ENCODE results near the gene CCSER1.
"Not testable (repeated sequence)": the region's sequence is repeated elsewhere in the genome, so short reads cannot be mapped to it uniquely, and the experiment has no call there.

CCSER1 gene

GRCh38 chr4:91170768-91171167, 1043.6 kb downstream of the CCSER1 start:
- no peak for DNase-seq (ENCODE audit: low read depth)

GRCh38 chr4:91171217-91171616, 1044.0 kb downstream of the CCSER1 start:
- no peak for DNase-seq (ENCODE audit: low read depth)

DNA sequence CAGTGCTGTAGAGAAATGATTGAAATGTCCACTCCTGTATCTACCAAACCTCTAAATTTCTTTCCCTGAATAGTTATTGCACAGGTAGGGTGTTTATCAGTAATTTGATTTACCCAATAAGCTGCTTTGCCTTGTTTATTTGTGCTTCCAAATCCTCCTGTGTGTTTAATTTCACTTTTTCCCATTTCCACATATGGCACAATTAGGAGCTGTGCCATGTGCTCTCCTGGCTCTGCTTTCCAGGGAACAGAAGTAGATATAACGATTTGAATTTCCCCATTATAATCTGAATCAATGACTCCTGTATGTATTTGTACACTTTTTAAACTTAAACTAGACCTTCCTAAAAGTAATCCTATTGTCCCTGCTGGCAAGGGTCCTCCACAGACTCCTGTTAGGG, 1057.9 kb downstream of the CCSER1 start:
- not testable (repeated sequence) for DNase-seq (ENCODE audit: low read depth)

GRCh38 chr4:91198951-91199350, 1071.8 kb downstream of the CCSER1 start:
- peak; percentile 1 for DNase-seq (ENCODE audit: low read depth)

- DNase-seq (ENCODE audit: low read depth), result no peak
Observed at GRCh38 chr4:91207535-91207934, 1080.3 kb downstream of the CCSER1 start.

DNA sequence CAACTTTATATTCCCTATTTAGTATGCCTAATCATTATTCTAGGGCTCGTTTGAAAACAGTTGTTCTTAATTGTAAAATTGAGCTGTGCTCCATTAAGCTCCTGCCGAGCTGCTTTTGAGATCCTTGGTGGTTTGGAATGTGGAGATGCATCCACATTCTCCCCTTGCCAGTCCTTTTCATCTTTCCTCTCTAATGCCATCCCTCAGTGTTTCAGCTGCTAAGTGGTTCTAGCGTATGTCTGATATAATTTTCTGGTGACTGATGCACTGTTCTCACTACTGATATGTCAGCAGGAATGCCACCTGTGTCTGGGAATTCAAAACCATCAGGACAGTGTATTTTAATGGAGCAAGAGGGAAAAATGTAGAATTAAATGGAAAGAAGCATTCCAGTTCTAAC, 1085.0 kb downstream of the CCSER1 start:
- DNase-seq (ENCODE audit: low read depth), result no peak

- DNase-seq (ENCODE audit: low read depth), result not testable (repeated sequence)
Observed at GRCh38 chr4:91217831-91218403, 1090.7 kb downstream of the CCSER1 start.

DNA sequence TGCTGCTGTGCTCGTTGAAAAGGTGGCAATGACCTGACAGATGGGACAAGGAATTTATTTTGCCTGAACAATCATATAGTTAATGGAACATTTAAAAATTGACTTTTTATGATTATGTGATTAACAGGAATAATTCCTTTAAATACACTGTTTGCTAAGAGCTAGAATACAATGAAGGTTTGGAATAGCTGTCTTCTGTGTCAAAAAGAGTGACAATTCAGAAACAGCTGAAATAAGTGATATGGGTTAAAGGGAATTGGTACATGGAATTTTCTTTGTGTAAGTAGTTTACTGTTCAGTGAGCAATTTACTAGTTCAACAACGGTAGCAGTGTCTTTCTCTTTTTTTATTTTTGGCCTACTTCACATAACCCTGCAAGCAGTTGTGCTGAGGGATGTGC, 1093.1 kb downstream of the CCSER1 start:
- no peak for DNase-seq (ENCODE audit: low read depth)

DNA sequence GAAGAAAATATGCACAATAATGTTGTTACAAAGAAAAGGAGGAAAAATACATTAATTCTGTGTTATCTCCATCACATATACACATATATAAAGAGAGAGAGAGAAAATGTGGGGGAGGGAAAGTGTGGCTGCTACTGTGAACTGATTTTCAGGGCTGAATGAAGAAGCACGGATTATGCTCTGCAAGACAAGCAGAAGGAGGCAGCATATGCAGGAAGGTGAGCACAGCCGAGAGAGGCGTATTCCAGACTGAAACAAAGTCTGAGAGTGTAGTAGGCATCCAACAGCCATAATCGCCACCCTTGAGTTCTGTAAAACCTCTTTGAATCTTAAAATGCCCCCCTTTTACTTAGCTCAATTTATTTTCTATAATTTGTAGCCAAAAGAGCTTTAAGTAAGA, 1094.8 kb downstream of the CCSER1 start:
- no peak for DNase-seq (ENCODE audit: low read depth)

DNA sequence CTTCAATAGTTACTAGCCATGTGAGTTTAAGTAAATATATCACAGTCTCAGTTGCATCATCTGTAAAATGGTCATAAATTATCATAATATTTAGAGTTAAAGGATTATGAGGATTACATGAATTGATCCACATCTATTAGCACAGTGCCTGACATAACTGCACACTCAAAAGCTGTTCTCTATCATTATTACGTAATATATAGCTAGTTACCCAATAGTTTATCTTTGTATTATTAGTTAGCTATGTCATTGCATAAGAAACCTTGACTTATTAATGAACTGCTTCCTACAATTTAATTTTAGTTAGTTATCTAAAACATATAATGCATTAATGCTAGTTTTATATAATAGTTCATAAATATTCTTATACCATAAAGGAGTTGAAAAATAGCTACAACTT, 1099.7 kb downstream of the CCSER1 start:
- no peak for DNase-seq (ENCODE audit: low read depth)

DNA sequence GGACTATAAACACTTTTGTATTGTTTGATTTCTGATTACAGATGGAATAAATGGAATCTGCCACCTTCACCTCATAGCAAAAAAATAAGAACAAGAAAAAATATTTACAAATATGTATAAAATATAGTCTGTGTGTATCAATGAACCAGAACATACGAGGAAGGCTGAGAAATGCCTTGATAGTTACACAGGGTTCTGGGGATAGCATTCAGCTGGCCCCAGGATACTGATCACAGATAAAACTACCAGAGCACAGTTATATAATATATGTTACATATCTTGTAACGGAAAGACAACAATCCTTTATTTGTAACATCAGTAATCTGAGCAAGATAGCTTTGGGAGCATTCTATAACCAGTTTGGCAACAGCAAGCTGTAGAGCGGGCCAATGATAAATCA, 1101.5 kb downstream of the CCSER1 start:
- no peak for DNase-seq (ENCODE audit: low read depth)

DNA sequence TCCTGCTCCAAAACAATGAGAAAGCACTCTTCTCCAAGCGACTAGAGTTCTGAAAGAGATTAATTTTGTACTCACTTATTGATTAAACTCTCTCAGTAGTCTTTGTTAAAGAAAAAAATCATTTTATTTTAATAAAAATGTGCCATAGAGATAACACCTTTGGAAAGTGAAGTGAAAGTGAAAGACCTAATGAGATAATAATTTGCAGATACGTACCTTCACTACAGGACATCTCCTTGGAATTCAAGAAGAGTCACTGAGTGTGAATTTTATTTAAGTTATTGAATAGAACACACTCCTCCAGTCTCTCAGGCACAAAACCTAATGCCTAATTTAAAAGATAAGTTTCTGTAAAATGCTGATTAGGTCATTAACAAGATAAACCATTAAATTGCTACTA, 1106.0 kb downstream of the CCSER1 start:
- DNase-seq (ENCODE audit: low read depth), result no peak

DNA sequence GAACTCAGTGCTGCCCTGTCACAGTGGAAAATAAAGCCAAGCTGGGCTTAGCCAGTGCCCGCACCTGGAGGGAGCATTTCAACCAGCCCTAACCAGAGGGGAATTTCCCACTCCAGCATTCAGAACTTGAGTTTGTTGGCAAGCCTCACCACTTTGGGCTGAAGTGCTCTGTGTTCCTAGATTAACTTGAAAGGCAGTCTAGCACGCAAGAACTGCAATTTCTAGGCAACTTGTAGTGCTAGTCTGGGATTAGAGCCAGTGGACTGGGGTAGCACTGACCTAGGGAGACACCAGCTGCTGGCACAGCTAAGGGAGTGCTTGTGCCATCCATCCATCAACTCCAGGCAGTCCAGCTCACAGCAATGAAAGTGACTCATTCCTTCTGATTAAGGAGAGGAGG, 1115.9 kb downstream of the CCSER1 start:
- no peak for DNase-seq (ENCODE audit: low read depth)

DNA sequence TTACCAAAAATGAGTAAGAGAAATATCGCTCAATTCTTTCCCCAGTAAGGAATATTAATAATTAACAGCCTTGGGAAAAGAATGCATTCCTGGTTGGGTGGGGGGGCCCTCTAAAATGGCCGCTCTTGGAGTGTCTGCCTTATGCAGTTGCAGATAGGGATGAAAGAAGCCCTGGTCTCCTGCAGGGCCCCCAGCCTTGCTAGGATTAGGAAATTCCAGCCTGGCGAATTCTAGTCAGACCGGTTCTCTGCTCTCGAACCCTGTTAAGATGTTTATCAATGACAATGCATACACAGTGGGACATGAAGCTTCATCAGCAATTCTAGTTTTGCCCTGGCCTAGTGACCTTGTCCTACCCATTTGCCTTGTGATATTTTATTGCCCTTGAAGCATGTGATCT, 1128.8 kb downstream of the CCSER1 start:
- DNase-seq (ENCODE audit: low read depth), result no peak

GRCh38 chr4:91256751-91257150, 1129.6 kb downstream of the CCSER1 start:
- no peak for DNase-seq (ENCODE audit: low read depth)

DNA sequence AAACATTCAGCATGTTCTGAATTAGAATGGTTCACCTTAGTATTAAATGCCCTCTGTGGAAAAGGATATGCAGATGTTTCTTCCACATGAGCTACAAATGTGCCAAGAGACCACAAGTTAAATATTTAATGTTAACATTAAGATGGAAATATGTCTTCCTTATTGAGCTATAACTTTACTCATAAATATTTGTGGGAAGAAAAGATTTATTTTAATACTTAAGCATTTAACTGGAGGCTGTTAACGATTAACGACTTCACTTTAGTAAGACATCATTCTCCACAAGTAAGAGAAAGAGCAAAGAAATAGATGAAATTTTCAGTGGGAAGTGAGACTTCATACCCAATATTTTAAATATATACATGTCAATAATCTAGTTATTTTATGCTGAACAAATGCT, 1130.5 kb downstream of the CCSER1 start:
- DNase-seq (ENCODE audit: low read depth), result no peak

- no peak for DNase-seq (ENCODE audit: low read depth)
Observed at GRCh38 chr4:91258326-91258725, 1131.1 kb downstream of the CCSER1 start.

GRCh38 chr4:91267543-91267942, 1140.3 kb downstream of the CCSER1 start:
- DNase-seq (ENCODE audit: low read depth), result no peak

DNA sequence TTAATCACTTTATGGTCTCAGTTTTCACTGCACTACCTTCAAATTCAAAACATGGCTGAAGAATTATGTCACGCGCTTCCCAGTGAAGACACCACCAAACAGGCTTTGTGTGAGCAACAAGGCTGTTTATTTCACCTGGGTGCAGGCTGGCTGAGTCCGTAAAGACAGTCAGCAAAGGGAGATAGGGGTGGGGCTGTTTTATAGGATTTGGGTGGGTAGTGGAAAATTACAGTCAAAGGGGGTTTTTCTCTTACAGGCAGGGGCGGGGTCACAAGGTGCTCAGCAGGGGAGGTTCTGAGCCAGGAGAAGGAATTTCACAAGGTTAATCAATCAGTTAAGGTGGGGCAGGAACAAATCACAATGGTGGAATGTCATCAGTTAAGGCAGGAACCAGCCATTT, 1141.3 kb downstream of the CCSER1 start:
- DNase-seq (ENCODE audit: low read depth), result not testable (repeated sequence)

DNA sequence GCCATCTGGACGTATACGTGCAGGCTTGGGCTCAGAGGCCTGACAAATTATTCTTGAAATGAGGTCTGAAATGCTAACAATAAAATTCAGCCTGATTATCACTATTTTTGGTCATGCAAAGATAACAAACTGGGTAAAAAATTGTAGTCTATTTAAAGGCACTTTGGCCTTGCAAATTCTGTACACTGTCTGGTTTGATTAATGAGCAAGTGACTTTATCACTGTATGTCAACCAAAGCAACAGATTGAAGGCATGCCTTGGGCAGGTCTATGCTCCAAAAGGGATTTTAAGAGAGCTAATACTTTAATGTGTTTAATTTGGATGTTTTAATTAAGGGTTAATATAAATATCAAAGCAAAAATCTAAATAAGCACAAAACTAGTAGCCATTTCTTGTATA, 1141.7 kb downstream of the CCSER1 start:
- no peak for DNase-seq (ENCODE audit: low read depth)

- DNase-seq (ENCODE audit: low read depth), result no peak
Observed at GRCh38 chr4:91279899-91280298, 1152.7 kb downstream of the CCSER1 start.

DNA sequence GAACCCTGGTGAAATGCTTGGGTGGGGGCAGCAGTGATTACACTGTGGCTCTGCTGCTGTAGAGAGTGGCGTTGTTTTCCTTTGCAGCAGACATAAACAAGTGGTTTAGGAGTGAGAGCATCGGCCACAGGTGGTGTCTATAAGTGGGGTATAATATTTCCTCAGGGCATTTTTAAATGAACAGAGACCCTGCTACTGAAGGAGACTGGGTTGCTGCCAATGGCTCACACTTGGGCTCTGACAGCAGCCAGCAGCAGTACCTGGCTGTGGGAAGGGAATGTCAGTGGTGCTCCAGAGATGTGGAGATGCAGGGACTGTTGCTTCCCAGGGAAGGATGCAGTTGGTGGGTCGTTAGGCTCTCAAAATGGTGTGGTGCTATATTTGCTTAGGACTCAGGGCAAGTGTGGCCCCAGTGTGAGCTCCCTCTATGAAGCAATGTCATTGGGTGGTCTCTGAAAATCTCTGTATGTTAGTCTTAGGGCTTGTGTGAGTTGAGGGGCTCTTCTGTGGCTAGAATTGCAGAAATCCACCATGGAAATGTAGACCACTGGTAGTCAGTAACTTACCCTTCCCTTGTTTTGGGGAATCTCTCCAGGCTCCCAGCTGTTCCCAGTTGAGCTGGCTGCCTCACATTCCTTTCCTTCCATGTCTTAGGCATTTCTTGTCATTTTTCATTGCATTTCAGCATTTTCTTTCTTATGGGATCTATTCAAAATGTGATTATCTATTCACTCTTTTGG, 1153.5 kb downstream of the CCSER1 start:
- DNase-seq (ENCODE audit: low read depth), result no peak

- DNase-seq (ENCODE audit: low read depth), result no peak
Observed at GRCh38 chr4:91282217-91282616, 1155.0 kb downstream of the CCSER1 start.

DNA sequence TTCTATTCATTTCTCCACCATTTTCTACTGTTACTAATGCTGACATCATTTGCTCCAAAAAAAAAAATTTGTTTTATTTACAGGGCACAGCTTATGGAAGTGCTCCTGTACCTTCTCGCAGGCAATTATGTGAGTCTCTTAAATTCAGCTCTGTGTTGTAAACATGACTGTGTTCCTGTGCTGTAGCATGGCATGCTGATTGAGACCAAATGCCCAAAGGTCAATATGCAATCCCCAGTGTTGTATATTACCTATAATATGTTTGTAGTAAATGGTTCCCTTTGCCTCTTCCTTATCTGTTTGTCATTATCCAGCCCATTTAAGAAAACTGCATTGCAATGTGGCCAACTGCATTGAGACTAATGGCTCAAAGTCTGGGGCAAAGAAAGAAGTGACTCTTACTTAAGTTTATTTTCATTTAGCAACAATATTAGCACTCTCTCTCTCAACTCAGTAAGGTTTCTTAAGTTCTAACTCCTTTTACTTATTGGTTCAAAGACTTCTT, 1156.6 kb downstream of the CCSER1 start:
- DNase-seq (ENCODE audit: low read depth), result no peak

Measured in fibroblast of gingiva (primary cell).